NAMALWA (cell line): ENCODE data around the gene PAK6.

Experiments used
- DNase-seq: peaks from one replicate; pipeline ENCODE4 v3.0.0-alpha.2; 2015; ENCODE audit warnings: low spot score

PAK6 gene

DNA sequence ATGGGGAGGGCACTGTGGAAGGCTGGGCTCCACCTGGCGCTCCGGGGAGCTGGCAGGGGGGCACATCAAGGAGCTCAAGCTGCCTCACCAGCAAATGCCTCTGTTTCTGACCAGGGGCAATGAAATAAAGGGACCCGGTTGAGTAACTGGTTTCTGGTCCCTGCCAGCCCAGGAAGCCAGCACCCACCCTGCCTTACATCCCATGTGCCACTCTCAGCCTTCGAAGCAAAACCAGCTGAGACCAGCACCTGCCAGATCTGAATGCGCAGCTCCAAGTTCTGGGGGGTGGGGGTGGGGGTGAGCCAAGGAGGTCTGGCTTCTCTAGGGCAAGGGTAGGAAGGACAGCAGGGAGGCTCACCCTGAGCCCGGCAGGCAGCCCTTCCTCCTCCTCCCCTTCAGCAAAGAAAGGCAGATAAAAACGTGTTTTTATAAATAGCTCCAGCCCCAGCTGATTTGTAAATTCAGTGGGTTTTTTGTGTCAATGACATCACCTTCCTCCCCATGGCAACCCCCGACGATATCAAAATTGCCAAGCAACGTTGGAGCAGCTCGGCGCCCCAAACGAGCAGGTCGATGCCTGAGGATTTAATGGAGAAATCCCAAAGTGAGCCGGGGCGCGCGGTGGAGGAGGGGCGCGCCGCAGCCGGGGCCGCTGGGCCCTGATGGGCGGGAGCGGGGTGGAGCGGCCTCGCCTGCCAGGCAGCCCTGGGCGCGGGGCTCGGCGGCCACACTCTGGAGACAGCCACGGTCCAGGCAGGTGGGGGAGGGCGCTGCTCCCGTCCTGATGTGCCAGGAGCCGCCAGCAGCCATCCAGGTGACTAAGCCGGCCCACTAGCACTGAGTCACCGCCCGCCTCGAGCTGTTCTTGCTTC is at the start of gene PAK6:
PAK6 (plus strand) TSS at position 532 of the 872 bp plus-strand sequence. CDS start 25,723 bp downstream, outside the sequence.
- peak; percentile 64 for DNase-seq

DNA sequence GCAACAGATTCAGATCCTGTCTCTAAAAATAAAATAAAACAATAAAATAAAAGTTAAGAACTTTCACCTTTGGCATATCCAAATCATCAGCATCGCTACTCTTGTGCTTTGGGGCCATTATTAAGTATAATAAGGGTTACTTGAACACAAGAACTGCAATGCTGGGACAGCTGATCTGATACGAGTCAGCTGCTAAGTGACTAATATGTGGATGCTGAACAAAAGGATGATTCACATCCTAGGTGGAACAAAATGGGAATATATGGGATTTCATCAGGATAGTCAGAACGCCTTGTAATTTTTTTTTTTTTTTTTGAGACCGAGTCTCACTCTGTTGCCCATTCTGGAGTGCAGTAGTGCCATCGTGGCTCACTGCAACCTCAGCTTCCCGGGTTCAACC is 48.3 kb upstream of the PAK6 start:
- DNase-seq: no peak

DNA sequence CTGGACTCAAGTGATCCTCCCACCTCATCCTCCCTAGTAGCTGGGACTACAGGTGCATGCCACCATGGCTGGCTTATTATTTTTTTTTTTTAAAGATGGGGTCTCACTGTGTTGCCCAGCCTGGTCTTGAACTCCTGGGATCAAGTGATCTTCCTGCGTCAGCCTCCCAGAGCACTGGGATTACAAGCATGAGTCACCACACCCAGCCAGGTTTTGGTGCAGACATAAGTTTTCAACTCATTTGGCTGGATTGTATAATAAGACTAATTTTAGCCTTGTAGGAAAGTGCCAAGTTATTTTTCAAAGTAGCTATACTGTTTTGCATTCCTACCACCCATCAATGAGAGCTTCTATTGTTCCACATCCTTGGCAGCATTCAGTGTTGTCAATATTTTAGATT is 45.9 kb upstream of the PAK6 start:
- no peak for DNase-seq

DNA sequence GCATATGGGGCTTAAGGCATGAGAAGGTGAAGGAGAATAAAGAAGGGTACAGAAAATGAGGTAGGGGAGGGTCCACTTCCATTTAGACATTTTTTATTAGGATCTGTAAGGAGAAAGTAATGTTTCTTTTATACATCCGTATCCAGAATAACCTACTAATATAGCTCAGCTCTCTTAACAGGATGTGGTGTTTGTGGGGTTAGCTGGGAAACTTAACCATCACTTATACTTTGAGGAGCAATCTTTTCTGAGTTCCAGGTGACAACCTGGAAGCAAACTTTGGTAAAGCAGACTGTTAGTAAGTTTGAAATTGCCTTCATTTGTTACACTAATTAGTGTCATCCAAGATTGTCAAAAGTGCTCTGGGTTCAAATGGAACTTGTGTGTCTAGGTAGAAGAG is 41.4 kb upstream of the PAK6 start:
- no peak for DNase-seq

DNA sequence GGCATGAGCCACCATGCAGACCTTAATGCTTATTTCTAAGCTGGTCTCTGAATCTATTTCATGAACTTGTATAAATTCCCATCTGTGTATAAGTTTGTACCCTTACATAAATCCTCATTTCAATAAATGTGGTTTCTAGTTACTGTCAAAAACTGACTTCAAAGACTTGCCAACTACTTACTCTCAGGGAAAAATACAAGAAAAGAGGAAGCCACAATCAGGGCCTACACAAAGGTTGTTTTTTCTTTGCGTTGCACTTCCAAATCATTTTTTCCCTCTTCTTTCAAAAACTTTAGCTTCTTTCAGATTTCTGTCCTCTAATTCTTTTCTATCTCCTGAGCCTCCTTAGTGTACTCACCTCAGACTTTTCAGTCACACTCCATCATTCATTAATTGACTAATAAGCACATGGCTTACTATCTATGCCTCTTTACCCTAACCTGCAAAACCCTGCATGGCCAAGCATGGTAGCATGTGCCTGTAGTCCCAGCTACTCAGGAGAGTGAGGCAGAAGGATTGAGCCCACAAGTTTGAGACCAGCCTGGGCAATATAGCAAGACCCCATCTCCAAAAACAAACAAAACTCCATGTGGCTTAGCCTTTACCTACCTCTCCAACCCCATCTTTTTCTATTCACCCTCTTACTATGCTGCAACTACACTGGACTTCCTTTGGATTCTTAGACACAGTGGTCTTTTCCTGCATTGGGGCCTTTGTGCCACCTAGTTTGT is 40.3 kb upstream of the PAK6 start:
- DNase-seq: no peak

DNA sequence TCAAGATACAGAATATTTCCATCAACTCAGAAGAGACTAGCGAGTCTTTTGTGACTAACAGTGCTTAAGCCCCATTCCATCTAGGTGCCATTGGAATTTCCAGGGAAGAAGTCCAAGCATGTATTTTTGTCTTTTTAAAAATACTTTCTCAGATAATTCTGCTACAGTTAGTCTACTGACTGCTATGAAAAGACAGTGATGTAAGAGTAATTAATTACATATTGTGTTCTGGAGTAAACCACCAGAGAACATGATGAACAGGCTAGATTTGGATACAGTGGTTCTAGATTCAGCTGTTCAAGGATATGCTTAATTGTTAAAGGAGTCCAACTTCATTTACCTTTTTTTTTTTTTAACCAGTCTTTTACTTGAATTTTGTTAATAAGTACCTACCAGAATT is 34.8 kb upstream of the PAK6 start:
- DNase-seq: no peak

DNA sequence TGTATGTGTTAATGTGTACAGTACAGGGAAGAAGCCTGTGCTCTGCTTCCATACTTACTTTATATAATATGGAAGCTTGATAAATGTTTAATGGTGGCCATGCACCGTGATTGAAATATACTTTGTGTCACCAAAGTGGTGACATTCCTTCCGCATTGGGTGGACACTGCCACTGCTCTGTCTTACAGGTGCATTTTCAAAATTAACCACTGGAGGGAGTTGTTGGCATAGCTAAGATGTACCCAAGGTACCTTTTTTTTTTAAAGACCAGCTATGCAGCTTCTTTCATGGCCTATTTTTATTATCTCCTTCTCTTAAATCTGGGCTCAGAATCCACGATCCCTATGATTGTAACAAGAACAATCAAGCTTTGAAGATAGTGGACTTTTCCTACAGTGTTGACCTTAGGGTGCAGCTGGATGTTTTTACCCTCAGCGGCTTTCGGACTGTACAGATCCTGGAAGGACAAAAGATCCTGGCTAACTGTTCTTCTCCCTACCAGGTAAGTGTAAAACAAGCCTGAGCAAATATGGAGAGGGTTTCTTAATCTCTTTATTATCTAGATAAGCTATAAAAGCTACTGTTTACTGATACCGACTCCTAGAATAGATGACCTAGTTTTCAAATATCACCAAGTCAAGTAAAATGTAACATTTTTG is 21.6 kb upstream of the PAK6 start:
- DNase-seq: peak; percentile 91

DNA sequence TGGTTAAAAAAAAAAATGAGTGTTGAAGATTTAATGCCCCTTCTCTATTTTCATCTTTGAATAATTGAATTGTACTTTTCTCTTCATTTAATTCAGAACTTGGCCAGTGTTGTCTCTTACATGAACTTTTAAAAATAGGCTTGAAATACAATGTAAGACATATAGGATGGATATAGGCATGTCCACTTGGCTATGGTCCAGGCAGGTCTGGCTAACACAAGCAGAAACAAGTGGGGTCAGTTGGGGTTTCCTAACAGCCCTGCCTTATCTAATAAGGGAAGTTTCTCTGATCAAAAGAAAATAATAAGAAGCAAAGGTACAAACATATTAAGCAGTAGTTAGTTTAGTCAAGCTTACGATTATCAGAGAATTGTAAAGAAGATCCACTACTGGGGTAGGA is 19.1 kb upstream of the PAK6 start:
- no peak for DNase-seq

DNA sequence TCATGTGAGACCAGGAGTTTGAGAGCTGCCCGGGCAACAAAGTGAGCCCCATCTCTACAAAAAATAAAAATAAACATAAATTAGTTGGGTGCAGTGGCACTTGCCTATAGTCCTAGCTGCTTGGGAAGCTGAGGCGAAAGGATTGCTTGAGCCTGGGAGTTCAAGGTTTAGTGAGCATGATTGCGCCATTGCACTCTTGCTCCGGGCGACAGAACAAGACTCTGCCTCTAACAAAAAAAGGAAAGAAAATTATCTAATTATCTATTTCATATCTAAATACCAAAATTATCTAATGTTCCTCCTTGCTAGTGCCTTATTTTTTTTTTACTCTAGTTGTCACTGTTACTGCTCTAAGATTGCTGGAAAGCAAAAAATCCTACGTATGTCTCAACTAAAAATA is 16.7 kb upstream of the PAK6 start:
- no peak for DNase-seq

DNA sequence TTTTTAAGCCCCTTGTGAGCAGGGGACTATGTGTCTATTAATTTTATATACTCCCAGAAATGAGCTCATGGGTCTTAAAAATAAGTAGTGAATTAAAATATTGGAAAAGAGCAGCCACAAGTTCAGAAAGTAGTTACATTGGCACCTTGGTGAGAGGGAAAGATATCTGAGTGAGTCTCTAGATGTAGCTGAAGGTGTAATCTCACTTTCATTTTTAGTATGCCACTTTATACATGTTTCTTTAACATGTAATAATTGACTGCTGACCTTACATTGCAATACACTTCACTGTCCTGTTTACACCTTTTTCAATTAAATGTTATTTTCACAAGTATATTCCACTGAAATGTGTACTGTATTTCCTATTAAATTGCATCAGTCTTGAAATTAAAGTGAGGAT is 12.1 kb upstream of the PAK6 start:
- DNase-seq: no peak

DNA sequence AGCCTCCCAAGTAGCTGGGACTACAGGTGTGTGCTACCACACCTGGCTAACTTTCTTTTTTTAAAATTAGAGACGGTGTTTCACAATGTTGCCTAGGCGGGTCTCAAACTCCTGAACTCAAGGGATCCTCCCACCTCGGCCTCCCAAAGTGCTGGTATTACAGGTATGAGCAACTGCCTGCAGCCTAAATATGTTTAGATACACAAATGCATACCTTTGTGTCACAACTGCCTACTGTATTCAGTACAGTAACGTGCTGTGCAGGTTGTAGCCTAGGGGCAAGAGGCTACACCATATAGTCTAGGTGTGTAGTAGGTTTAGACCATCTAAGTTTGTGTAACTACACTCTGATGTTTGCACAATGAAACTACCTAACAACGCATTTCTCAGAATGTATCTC is 9.5 kb upstream of the PAK6 start:
- no peak for DNase-seq

DNA sequence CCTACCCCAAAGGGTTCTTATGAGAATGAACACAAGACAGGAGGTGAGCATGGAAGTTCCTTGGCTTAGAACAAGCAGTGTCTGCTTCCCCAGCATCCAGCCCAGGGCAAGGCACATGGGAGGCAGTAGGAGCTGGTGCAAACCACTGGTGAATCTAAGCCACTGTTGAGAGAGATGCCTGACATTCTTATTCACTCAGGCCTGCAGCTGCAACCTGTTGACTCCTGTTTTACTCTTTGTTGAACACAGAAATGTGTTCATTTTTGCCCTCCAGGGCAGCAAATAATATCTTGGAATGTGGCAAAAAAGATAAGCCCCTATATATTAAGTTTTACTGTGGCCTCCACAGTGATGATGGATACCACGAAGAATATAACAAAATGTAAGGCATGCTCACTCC is 8.9 kb upstream of the PAK6 start:
- DNase-seq: no peak

DNA sequence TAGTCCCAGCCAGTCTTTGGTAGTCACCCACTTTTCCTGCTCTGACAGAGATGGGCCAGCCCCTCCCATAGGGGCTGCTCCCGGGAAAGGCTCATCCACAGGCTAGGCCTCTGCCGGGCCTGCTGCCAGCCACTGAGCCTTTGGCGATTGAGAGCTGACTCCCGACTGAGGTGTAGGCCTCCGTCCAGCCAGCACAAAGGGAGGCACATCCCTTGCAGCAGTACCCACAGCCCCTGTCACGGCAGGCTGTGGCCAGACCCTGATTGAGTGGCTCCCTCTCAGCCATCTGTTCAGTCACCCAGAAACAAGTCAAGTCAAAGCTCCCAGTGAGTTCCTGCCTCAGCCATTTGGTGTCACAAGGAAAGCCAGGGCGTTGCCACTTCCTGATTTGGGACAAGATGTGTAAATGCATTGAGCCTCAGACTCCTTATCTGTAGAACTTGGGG is 6.2 kb upstream of the PAK6 start:
- no peak for DNase-seq

DNA sequence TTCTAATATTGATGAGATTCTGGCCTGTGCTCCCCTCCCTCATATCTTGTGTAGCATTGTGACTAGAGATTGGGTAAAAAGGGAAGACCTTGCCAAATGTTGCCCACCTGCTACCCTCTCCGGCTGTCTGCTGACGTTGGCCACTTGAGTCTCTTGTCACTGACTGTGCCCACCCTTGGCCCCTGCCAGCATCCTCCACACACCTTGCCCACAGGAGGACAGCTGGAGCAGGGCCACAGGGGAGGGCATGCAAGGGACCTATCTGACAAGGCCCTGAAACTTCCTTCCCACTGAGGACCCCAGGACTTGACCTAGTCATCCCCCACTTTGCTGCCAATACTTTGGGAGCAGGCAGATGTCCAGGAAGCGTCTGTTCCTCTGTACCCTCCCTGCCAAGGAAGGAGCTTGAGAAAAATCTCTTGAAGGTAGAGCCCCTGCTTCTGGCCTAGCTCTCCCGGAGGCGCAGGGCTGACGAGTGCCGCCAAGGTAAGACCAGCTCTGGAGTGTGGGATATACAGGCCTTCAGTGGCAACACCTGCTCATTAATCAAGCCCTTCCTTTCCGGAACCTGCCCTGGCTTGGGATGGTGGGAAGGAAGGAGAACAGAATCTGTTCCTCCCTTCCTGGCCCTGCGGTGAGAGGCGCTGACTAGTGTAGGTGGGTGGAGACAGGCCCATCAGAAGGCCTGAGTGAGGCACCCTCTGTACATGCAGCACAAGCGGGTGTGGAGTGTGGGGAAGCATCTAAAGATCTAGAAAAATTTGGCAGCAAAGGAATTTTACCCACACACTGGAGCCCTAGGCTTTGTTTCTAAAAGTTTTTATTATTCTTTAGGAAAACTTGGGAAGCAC is 4.9 kb upstream of the PAK6 start:
- no peak for DNase-seq

DNA sequence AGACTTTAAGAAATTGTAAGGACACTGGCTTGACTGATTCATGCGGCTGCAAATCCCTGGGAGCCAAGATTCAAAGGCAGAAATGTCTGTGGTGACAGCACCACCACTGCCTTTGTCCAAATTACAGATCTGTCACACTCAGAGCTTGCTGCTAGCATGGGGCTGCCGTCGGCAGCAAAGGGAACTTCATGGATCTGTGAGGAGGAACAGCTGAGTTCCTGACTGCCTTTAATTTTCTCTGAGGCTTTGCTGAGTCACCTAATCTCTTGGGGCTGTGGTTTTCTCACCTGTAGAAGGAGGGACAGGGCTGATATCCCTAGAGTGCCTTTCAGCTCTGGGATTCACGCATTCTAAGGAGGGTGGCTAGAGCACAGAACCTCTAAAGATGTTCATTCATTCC is 4.1 kb upstream of the PAK6 start:
- no peak for DNase-seq

DNA sequence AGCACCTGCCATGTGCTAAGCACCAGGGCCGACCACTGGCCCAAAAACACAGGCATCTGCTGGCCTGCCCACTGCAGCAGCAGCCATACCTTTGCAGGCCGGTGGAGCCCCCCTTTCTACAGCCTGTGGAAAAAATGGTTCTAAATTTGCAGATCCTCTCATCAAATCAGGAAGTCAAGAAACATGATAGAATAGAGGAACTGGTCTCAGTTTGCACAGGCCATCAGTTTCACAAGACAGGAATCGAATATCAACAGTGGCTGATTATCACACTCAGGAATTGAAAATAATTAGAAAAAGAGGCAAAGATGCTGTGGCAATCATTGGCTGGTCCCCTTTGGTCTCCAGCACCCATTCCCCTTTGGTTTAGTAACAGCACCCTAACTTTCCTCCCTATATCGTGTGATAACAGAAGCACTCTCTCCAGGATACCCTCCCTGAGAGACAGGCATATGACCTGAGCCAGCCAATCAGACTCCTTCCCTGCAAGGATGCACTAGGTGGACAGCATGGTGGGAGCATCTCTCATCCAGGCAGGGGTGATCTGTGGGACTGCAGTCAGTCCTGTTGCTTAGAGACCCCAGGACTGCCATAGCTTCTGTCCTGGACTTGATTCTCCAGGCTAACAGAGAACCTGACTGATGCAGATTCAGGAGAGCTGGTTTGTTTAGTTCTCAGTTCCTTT is 3.5 kb upstream of the PAK6 start:
- DNase-seq: peak; percentile 41

DNA sequence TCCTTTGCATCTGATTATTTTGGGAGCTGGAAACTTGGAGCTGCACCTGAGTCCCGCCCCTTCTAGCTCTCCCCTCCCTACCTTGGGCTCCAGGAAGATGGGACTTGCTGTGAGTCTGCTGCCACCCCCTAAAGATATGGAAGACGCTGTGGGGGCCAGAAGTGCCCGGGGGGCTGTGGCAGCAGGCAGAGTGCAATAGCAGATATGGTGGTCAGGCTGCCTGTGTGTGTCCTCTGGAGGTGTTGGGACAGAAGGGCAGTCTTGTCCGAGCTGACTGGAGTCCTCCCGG is 485 bp downstream of the PAK6 start:
- no peak for DNase-seq

DNA sequence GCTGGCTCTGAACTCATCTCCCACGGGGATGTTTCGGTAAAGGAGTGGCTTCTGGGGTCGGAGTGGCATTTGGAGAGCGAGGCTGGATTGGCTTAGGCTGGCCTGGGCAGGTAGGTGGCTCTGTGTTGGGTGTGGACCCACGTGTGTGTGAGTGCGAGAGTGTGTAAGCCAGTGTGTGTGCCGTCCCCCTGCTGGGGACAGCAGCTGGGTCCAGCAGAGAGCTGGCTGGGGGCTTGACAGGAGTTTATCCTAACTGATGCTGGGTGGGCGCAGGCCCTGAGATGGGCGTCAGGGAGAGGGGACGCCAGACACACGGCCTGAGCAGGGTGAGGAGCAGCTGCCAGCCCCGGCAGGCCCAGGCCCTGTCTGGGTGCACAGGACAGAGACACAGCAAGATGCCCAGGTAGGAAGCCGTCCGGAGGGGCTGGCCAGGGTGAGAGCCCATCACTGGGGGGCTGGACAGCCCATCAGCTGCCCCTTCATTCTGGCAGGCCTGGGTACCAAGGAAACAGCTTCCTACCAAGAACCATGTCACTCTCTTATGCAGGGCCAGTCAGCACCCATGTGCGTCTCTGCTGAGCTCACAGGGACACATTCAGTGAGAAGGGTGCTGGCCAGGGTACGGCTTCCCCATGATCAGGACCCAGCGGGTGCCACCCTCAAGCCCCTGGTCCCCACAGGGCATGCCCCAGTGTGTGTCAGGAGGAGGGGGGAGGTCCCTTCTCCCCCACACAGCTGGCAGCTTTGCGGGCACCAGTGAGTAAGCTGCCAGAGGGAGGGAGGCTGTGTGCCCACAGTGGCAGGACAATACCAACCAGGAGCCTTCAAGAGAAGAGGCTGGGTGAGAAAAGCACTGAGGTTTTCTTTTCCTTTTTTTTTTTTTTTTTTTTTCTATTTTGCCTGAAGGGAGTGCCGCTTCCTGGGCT is 1.1 kb downstream of the PAK6 start:
- DNase-seq: no peak

DNA sequence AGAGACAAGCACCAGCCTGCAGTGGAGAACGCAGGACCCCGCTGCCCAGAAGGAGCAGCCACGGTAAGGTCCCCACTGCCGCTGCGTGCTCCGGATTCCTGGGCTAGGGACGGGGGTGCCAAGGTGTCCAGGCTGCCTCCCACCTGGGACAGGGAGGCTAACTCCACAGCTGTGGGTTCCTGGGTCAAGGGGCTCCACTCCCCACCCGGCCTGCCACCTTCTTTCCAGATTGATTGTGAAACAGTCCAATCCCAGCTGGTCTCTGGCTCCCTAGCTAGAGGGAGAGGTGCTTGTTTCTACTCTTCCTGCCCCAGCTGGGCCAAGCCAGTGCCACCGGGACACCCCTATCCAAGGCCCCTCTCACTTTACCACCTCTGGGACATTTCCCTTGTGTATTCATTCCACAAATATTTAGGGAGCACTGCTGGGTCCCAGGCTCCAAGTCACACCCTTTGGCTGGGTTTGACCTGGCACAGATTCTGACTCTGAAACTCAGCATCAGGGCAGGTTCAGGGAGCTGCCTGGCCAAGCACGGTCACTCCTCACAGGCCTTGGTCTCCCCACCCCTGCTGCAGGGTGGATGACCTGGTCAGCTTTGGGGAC is 1.9 kb downstream of the PAK6 start:
- no peak for DNase-seq
